MV-4-11 (cell line): ENCODE results near the gene ZNF618.

ENCODE experiments used
- DNase-seq: peaks from one replicate; lab custom pipeline; 2025; lab: John Stamatoyannopoulos, UW

ZNF618 gene

GRCh38 chr9:113957351-113957750, 81.2 kb downstream of the ZNF618 start:
- DNase-seq = no peak

GRCh38 chr9:113957821-113958341, 81.8 kb downstream of the ZNF618 start:
- DNase-seq = no peak

DNA sequence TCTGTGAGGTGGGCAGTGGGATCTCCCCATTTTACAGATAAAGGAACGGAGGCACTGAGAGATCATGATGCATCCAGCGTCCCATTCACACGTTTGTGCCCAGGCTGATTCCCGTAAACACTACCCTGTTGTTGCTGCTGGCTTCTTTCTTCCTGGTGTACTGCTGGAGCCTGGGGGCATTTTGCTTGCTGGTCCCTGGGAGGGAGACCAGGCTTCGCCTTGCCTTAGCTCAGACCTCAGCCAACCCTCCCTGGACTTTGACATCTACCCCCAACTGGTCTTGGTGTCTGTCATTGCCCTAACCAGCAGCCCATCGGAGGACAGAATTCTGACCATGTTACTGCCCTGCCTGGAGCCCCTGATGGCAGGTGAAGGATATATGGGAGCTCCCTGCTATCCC, 82.4 kb downstream of the ZNF618 start:
- DNase-seq = no peak

- no peak for DNase-seq
Observed at GRCh38 chr9:113960768-113961167, 84.7 kb downstream of the ZNF618 start.

GRCh38 chr9:113962396-113962795, 86.3 kb downstream of the ZNF618 start:
- DNase-seq = no peak

DNA sequence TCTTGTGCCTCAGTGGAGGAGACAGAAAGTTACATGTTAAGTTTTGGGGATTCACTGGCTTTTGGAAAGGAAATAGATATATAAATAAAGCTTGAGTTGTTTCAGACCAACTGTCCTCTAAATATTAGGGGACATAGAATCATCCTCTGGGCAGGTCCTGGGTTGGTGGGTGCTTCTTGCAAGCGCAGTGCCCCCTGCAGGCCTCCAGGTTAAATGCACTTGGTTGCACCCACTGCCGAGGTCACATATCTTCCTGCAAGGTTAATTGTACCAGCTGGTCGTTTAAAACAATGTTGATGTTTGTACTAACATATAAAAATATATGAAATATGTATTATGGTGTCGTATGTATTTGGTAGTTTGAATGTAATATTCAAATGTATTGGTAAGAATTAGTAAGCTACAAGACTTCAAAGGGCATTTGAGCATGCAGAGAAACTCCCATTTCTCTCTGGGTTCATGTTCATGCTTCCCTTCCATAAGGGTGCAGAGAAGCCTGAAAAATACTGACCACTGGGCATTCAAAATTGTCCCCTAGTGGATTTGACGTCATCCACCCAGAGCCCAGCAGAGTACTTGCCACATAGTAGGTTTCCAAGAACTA, 87.0 kb downstream of the ZNF618 start:
- peak; percentile 61 for DNase-seq

- no peak for DNase-seq
Observed at GRCh38 chr9:113963696-113964494, 87.8 kb downstream of the ZNF618 start.

GRCh38 chr9:113964495-113965170, 88.5 kb downstream of the ZNF618 start:
- DNase-seq = no peak

DNA sequence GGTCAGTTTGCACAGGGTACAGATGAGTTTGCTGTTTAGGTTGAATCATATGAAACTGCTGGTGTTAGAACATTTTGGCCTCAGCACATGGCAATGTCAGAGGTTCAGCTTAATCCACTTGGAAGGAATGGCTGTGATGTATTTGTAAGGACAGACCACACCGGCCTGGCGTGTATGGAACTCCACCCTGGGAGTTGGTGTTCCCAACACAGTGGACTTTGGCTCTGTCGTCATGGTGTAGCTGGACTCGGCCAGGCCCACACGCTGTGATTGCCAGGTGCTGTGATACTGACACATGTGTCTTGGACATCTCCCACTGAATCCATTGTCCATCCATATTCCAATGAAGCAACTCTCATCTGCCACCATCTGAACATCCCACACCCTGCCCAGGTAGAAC, 90.3 kb downstream of the ZNF618 start:
- DNase-seq = no peak

DNA sequence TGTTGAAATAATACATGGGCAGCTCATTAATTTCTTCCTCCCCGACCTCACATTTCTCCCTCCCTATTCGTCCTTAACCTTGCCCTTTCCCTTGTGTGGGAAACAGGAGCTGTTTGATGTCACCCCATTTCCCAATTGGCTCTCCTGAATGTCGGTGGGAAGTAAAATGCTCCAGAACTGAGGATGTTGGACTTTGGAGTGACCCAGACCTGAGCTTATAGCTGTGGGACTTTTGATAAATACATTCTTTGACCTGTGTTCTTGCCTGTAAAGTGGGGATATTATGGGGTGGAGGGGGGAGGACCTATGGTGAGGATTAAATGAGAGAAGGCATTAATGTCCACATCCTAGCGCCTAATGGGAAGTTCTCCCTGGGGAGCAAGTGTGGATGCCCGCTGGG, 91.3 kb downstream of the ZNF618 start:
- no peak for DNase-seq

GRCh38 chr9:113969343-113969742, 93.2 kb downstream of the ZNF618 start:
- DNase-seq = no peak

DNA sequence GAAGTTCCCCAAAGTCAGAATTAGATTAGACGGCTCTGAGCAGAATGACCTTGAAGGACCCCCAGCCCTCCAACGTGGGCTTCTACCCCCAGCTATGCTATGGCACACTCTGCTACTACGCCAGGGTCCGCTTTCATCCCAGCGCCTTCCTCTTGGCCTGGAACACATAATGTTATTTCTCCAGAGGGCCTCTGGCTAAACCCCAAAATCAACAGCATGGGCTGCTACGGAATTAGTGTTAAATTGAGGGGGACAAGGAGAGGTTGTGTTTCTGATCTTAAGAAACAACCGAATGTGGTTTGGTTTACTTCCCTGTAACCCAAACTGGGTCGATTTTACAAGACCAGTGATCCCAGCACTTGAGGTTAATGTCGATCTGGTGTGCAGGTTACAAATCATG, 97.1 kb downstream of the ZNF618 start:
- no peak for DNase-seq

- no peak for DNase-seq
Observed at GRCh38 chr9:113973963-113974413, 97.9 kb downstream of the ZNF618 start.

- DNase-seq = no peak
Observed at GRCh38 chr9:113976915-113977314, 100.8 kb downstream of the ZNF618 start.

GRCh38 chr9:113978725-113979342, 102.7 kb downstream of the ZNF618 start:
- no peak for DNase-seq

- DNase-seq = no peak
Observed at GRCh38 chr9:113979343-113980127, 103.4 kb downstream of the ZNF618 start.

GRCh38 chr9:113984639-113985380, 108.7 kb downstream of the ZNF618 start:
- no peak for DNase-seq

DNA sequence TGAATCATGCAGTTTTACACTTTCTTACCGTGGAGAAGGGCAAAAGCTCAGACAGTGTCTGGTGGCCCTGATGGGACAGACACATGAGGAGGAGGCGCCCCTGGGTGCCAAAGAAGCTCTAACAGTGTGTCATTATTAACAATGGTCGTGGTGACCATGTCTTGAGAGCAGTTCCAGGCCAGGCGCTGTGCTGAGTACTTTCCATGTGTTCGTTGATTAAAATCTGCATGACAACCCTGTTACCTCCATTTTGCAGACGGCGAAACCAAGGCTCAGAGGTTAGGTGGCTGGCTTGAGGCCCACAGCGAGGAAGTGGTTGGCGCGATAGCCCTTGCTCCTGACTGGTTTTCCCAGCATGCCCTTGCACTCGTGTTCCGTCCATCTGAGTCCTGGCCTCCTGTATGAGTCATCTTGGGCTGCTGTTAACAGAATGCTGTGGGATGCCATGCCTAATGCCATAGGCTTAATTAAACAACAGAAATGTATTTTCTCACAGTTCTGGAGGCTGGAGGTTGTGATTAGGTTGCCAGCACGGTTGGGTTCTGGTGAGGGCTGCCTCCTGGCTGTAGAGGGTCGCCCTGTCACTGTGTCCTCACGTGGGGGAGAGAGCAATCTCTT, 110.0 kb downstream of the ZNF618 start:
- DNase-seq = peak; percentile 70

- no peak for DNase-seq
Observed at GRCh38 chr9:113986931-113987330, 110.8 kb downstream of the ZNF618 start.

DNA sequence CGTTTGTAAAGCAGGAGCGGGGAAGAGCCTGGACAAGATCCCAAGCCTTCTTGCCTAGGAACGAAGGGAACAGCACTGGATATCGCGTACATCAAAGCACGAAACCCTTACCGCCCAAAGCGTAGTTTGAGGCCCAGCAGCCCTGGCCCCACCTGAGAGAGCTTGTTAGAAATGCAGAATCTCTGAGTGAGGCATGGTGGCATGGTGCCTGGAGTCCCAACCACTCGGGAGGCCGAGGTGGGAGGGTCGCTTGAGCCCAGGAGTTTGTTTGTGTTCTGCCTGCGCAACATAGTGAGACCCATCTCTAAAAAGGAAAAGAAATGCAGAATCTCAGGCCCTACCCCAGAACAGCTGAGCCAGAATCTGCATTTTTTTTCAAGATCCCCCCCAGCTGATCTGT, 111.4 kb downstream of the ZNF618 start:
- no peak for DNase-seq
